MM.1S (cell line): ENCODE results near the gene MYOG.

Experiments used
- DNase-seq: peaks from one replicate; pipeline ENCODE4 v3.0.0-alpha.2; 2015
- H2AFZ ChIP-seq: fragments of 300-600 bp; sonication (generic); 2 replicates; pipeline ENCODE4 v1.6.0; 2016; ENCODE audit warnings: antibody characterized with exemption, low read length
- H3F3A ChIP-seq: fragments of 300-600 bp; sonication (generic); 2 replicates; pipeline ENCODE4 v1.6.1; 2016; ENCODE audit warnings: mild to moderate bottlenecking, antibody characterized with exemption, low read length, moderate library complexity, mixed read lengths; ENCODE audit not compliant: insufficient read depth
- H3K27ac ChIP-seq: fragments of 300-600 bp; sonication (generic); 2 replicates; pipeline ENCODE4 v1.5.1; 2016; ENCODE audit warnings: mild to moderate bottlenecking, low read length
- H3K27me3 ChIP-seq: fragments of 300-600 bp; sonication (generic); replicated peaks from 2 replicates; pipeline ENCODE4 v1.6.0; 2016; ENCODE audit warnings: low read length; ENCODE audit not compliant: insufficient read depth
- H3K36me3 ChIP-seq: fragments of 300-600 bp; sonication (generic); replicated peaks from 2 replicates; pipeline ENCODE4 v1.6.1; 2016; ENCODE audit warnings: mild to moderate bottlenecking, low read length, mixed read lengths; ENCODE audit not compliant: insufficient read depth
- H3K4me1 ChIP-seq: fragments of 300-600 bp; sonication (generic); 2 replicates; pipeline ENCODE4 v1.6.1; 2016; ENCODE audit warnings: low read length, mixed read lengths
- H3K4me2 ChIP-seq: fragments of 300-600 bp; sonication (generic); 2 replicates; pipeline ENCODE4 v1.6.0; 2016; ENCODE audit warnings: low read depth, low read length
- H3K4me3 ChIP-seq: fragments of 300-600 bp; sonication (generic); 2 replicates; pipeline ENCODE4 v1.5.1; 2016; ENCODE audit warnings: low read length, mixed read lengths
- H3K79me2 ChIP-seq: fragments of 300-600 bp; sonication (generic); 2 replicates; pipeline ENCODE4 v1.6.1; 2016; ENCODE audit warnings: mixed run types, low read length, mixed read lengths
- H3K9ac ChIP-seq: fragments of 300-600 bp; sonication (generic); 2 replicates; pipeline ENCODE4 v1.6.1; 2016; ENCODE audit warnings: low read length, mixed read lengths
- H3K9me2 ChIP-seq: fragments of 300-600 bp; sonication (generic); replicated peaks from 2 replicates; pipeline ENCODE4 v1.6.1; 2016; ENCODE audit warnings: mild to moderate bottlenecking, low read length, mixed read lengths; ENCODE audit not compliant: insufficient read depth
- H3K9me3 ChIP-seq: fragments of 300-600 bp; sonication (generic); replicated peaks from 2 replicates; pipeline ENCODE4 v1.6.1; 2016; ENCODE audit warnings: mild to moderate bottlenecking, low read length, mixed read lengths; ENCODE audit not compliant: insufficient read depth
- H4K20me1 ChIP-seq: fragments of 300-600 bp; sonication (generic); 2 replicates; pipeline ENCODE4 v1.6.1; 2016; ENCODE audit warnings: mild to moderate bottlenecking, low read length, moderate library complexity, mixed read lengths; ENCODE audit not compliant: insufficient read depth
- CTCF ChIP-seq: fragments of 300-600 bp; sonication (generic); IDR thresholded peaks from 2 replicates; pipeline ENCODE4 v1.5.1; 2016; ENCODE audit warnings: antibody characterized with exemption, low read length, mixed read lengths
- EZH2 ChIP-seq: fragments of 300-600 bp; sonication (generic); optimal IDR thresholded peaks from 2 replicates; pipeline ENCODE3; 2017; ENCODE audit warnings: low read depth, mild to moderate bottlenecking, antibody characterized with exemption, low read length, mixed read lengths
- EZH2phosphoT487 ChIP-seq: fragments of 300-600 bp; sonication (generic); IDR thresholded peaks from 2 replicates; pipeline ENCODE4 v1.6.1; 2018; ENCODE audit warnings: antibody characterized with exemption, low read length

The MYOG gene

GRCh38 chr1:203077956-203078355, 7.9 kb downstream of the MYOG start:
- H3K4me1 ChIP-seq = no peaks in the 10 kb centered on the region
- H3K9me3 ChIP-seq = no peaks in the 10 kb centered on the region
- no peak for DNase-seq
- TF ChIP-seq EZH2phosphoT487 = no peak
- no peak for TF ChIP-seq CTCF
- TF ChIP-seq EZH2 = no peak
- H3K9ac ChIP-seq = no peak overlapping the region
- no peak overlapping the region for H3K4me3 ChIP-seq
- no peak overlapping the region for H3K4me2 ChIP-seq
- no peaks in the 10 kb centered on the region for H3K79me2 ChIP-seq
- no peaks in the 10 kb centered on the region for H3K36me3 ChIP-seq
- no peaks in the 10 kb centered on the region for H3K27me3 ChIP-seq
- H3K9me2 ChIP-seq = no peaks in the 10 kb centered on the region
- H3F3A ChIP-seq = no peaks in the 10 kb centered on the region
- H3K27ac ChIP-seq = no peak overlapping the region
- H4K20me1 ChIP-seq = no peaks in the 10 kb centered on the region
- H2AFZ ChIP-seq = no peak overlapping the region

GRCh38 chr1:203077367-203077766, 8.4 kb downstream of the MYOG start:
- H2AFZ ChIP-seq = no peak overlapping the region
- DNase-seq = no peak
- no peaks in the 10 kb centered on the region for H3K27me3 ChIP-seq
- no peaks in the 10 kb centered on the region for H3F3A ChIP-seq
- no peaks in the 10 kb centered on the region for H4K20me1 ChIP-seq
- H3K4me1 ChIP-seq = no peaks in the 10 kb centered on the region
- no peak overlapping the region for H3K27ac ChIP-seq
- no peak overlapping the region for H3K4me2 ChIP-seq
- no peaks in the 10 kb centered on the region for H3K9me3 ChIP-seq
- H3K36me3 ChIP-seq = no peaks in the 10 kb centered on the region
- H3K9me2 ChIP-seq = no peaks in the 10 kb centered on the region
- H3K79me2 ChIP-seq = no peaks in the 10 kb centered on the region
- TF ChIP-seq EZH2 (no peak), CTCF (no peak), EZH2phosphoT487 (no peak)
- H3K4me3 ChIP-seq = no peak overlapping the region
- H3K9ac ChIP-seq = no peak overlapping the region

- no peak overlapping the region for H3K4me3 ChIP-seq
- no peaks in the 10 kb centered on the region for H3K9me2 ChIP-seq
- H3K4me2 ChIP-seq = no peak overlapping the region
- no peaks in the 10 kb centered on the region for H3K4me1 ChIP-seq
- no peak overlapping the region for H3K9ac ChIP-seq
- H2AFZ ChIP-seq = no peak overlapping the region
- no peaks in the 10 kb centered on the region for H3K27me3 ChIP-seq
- H4K20me1 ChIP-seq = no peaks in the 10 kb centered on the region
- H3K27ac ChIP-seq = no peak overlapping the region
- H3K9me3 ChIP-seq = no peaks in the 10 kb centered on the region
- H3K79me2 ChIP-seq = no peaks in the 10 kb centered on the region
- no peak for DNase-seq
- H3F3A ChIP-seq = no peaks in the 10 kb centered on the region
- no peak for TF ChIP-seq EZH2
- no peak for TF ChIP-seq CTCF
- TF ChIP-seq EZH2phosphoT487 = no peak
- no peaks in the 10 kb centered on the region for H3K36me3 ChIP-seq
Observed at GRCh38 chr1:203076031-203076511, 9.7 kb downstream of the MYOG start.
